Left ventricle myocardium inferior (tissue), 1 donor: ENCODE results near the gene AARS2. TPM values are rescaled to one million over a fixed set of nuclear protein-coding genes. Genes with fewer than 3 reads are reported as not detected.

Experiments
- DNase-seq: peaks from one replicate; pipeline ENCODE4 v3.0.0-alpha.2; 2020
- H3K27ac ChIP-seq: fragments of 200-600 bp; replicated peaks from 2 replicates; pipeline ENCODE4 v1.8.0; 2021
- H3K27me3 ChIP-seq: fragments of 200-600 bp; 2 replicates; pipeline ENCODE4 v1.8.0; 2021; ENCODE audit warnings: low read depth
- H3K36me3 ChIP-seq: fragments of 200-600 bp; 2 replicates; pipeline ENCODE4 v1.8.0; 2021
- H3K4me1 ChIP-seq: fragments of 200-600 bp; 2 replicates; pipeline ENCODE4 v1.8.0; 2021
- H3K4me3 ChIP-seq: fragments of 200-600 bp; 2 replicates; pipeline ENCODE4 v1.8.0; 2021; ENCODE audit warnings: mild to moderate bottlenecking, moderate library complexity
- H3K9me3 ChIP-seq: fragments of 200-600 bp; replicated peaks from 2 replicates; pipeline ENCODE4 v1.8.0; 2021
- intact Hi-C: fragments of 100-400 bp; cut with micrococcal nuclease; formaldehyde crosslinking; loops from one replicate; pipeline ENCODE4 v1.11.0; 2022
- total RNA-seq: library from RNA; stranded (reverse); fragmentation: NEBNext Ultra II Directional; extraction: Animal tissue kit (Norgen Biotek cat#: 25700); gene quantifications from one replicate; pipeline ENCODE4 v1.2.1, GENCODE V29; 2021
- TF ChIP-seq, protein P1 (sequence below): fragments of 200-600 bp; IDR thresholded peaks from 2 replicates; pipeline ENCODE4 v1.8.0; 2021; ENCODE audit warnings: antibody characterized with exemption, mild to moderate bottlenecking, borderline replicate concordance
- donor health status: DM: no; HTN: yes; CAD: no; lungs with severe emphysema.

AARS2 gene
- total RNA-seq, 1 donor from 2014 or later: 10.6 TPM

- Histone ChIP-seq H3K4me1 (peaks cover 40% of the 10 kb centered on the region), H3K9me3 (no peaks in the 10 kb centered on the region), H3K4me3 (no peak overlapping the region), H3K27ac (peak overlapping the region; percentile 33), H3K27me3 (no peaks in the 10 kb centered on the region), H3K36me3 (peaks cover 76% of the 10 kb centered on the region)
- peak; percentile 43 for DNase-seq
- intact Hi-C loops: no loop called here
- TF ChIP-seq, protein P1, sequence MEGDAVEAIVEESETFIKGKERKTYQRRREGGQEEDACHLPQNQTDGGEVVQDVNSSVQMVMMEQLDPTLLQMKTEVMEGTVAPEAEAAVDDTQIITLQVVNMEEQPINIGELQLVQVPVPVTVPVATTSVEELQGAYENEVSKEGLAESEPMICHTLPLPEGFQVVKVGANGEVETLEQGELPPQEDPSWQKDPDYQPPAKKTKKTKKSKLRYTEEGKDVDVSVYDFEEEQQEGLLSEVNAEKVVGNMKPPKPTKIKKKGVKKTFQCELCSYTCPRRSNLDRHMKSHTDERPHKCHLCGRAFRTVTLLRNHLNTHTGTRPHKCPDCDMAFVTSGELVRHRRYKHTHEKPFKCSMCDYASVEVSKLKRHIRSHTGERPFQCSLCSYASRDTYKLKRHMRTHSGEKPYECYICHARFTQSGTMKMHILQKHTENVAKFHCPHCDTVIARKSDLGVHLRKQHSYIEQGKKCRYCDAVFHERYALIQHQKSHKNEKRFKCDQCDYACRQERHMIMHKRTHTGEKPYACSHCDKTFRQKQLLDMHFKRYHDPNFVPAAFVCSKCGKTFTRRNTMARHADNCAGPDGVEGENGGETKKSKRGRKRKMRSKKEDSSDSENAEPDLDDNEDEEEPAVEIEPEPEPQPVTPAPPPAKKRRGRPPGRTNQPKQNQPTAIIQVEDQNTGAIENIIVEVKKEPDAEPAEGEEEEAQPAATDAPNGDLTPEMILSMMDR: no peak
These were observed 4.1 kb downstream of the AARS2 start for GRCh38 chr6:44309092-44309491.

GRCh38 chr6:44307217-44307616, 5.9 kb downstream of the AARS2 start:
- H3K9me3 ChIP-seq: no peaks in the 10 kb centered on the region
- no peaks in the 10 kb centered on the region for H3K27me3 ChIP-seq
- DNase-seq: no peak
- TF ChIP-seq, protein P1: no peak
- H3K36me3 ChIP-seq: peaks cover 94% of the 10 kb centered on the region
- intact Hi-C loops: no loop called here
- peaks cover 30% of the 10 kb centered on the region for H3K4me1 ChIP-seq
- H3K27ac ChIP-seq: no peak overlapping the region
- no peak overlapping the region for H3K4me3 ChIP-seq

DNA sequence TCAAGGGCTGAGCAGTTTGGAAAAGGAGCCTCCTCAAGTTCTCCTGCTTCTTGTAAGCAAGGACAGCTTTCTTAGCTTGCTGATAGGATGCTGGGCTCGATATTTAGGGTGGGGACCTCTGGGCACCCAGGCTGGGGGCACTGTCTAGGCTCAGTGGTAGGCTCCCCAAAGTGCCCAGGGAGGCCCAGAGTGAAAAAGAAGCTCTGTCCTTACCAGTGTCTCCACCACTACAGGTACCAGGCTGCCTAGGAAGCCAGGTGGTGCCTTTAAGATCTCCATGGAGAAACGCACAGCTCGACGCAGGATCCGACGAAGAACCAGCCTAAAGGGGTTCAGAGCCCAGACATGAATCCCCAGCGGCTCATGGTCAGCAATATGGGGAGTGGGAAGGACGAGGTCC, 6.4 kb downstream of the AARS2 start:
- Histone ChIP-seq H3K27ac (no peak overlapping the region), H3K36me3 (peaks cover 98% of the 10 kb centered on the region), H3K27me3 (no peaks in the 10 kb centered on the region), H3K4me1 (peaks cover 25% of the 10 kb centered on the region), H3K9me3 (no peaks in the 10 kb centered on the region), H3K4me3 (no peak overlapping the region)
- TF ChIP-seq, protein P1: no peak
- no peak for DNase-seq
- intact Hi-C loops: no loop called here

- TF ChIP-seq, protein P1: no peak
- Histone ChIP-seq H3K4me3 (no peak overlapping the region), H3K9me3 (no peaks in the 10 kb centered on the region), H3K27me3 (no peaks in the 10 kb centered on the region), H3K4me1 (peaks cover 21% of the 10 kb centered on the region), H3K36me3 (peaks cover 98% of the 10 kb centered on the region), H3K27ac (no peak overlapping the region)
- no peak for DNase-seq
- intact Hi-C loops: no loop called here
These were observed 7.9 kb downstream of the AARS2 start for GRCh38 chr6:44305200-44305725.

- Histone ChIP-seq H3K9me3 (no peaks in the 10 kb centered on the region), H3K36me3 (peaks cover 93% of the 10 kb centered on the region), H3K27me3 (no peaks in the 10 kb centered on the region), H3K4me3 (no peak overlapping the region), H3K27ac (no peak overlapping the region), H3K4me1 (peaks cover 14% of the 10 kb centered on the region)
- intact Hi-C loops: no loop called here
- peak; percentile 24 for DNase-seq
- TF ChIP-seq, protein P1: peak; percentile 71
These were observed 8.6 kb downstream of the AARS2 start for GRCh38 chr6:44304282-44305199.
